Breast epithelium (tissue), 3 donors: ENCODE data around the gene RAB35.

ENCODE experiments used
- POLR2A ChIP-seq: fragments of 450-650 bp; IDR thresholded peaks from one replicate; pipeline ENCODE4 v1.6.1; 2016; ENCODE audit warnings: antibody characterized with exemption, mild to moderate bottlenecking, moderate library complexity
- POLR2AphosphoS5 ChIP-seq, 3 donors: sonication (generic); formaldehyde crosslinking; IDR thresholded peaks; one replicate each; pipeline ENCODE4 v1.6.1; 2017; ENCODE audit warnings: antibody characterized with exemption in 3 of 3
- TF ChIP-seq, protein P1 (sequence below), 3 donors: fragments of 450-650 bp; IDR thresholded peaks; one replicate each; pipeline ENCODE4 v1.5.1; 2016 to 2017; ENCODE audit warnings: antibody characterized with exemption in 3 of 3, mild to moderate bottlenecking in 3 of 3, moderate library complexity in 3 of 3

DNA sequence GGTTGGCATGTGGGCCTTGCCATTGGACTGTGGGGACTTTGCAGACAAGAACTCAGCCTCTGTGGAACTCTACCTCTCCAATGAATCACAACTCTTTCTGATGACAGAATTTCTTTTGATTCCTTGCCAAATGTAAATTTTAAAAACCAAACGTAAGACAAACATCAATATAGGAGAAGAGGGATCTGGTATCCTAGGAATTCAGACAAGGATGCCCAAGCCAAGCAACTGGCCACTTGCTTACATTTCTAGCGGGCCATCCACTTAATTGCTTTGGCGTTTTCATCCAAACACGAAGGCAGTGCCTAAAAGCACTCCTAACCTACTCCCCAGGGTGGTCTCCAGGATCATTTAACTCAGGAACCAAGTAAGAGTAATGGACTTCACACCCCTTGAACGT is 23.4 kb upstream of the RAB35 start:
- TF ChIP-seq POLR2A (no peak), POLR2AphosphoS5 (IDR thresholded peaks at IDR 0.05) (no peak)
- TF ChIP-seq, protein P1, sequence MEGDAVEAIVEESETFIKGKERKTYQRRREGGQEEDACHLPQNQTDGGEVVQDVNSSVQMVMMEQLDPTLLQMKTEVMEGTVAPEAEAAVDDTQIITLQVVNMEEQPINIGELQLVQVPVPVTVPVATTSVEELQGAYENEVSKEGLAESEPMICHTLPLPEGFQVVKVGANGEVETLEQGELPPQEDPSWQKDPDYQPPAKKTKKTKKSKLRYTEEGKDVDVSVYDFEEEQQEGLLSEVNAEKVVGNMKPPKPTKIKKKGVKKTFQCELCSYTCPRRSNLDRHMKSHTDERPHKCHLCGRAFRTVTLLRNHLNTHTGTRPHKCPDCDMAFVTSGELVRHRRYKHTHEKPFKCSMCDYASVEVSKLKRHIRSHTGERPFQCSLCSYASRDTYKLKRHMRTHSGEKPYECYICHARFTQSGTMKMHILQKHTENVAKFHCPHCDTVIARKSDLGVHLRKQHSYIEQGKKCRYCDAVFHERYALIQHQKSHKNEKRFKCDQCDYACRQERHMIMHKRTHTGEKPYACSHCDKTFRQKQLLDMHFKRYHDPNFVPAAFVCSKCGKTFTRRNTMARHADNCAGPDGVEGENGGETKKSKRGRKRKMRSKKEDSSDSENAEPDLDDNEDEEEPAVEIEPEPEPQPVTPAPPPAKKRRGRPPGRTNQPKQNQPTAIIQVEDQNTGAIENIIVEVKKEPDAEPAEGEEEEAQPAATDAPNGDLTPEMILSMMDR (IDR thresholded peaks at IDR 0.05): no peak
